Measurements from ENCODE around the gene NRG3.

Gene NRG3

DNA sequence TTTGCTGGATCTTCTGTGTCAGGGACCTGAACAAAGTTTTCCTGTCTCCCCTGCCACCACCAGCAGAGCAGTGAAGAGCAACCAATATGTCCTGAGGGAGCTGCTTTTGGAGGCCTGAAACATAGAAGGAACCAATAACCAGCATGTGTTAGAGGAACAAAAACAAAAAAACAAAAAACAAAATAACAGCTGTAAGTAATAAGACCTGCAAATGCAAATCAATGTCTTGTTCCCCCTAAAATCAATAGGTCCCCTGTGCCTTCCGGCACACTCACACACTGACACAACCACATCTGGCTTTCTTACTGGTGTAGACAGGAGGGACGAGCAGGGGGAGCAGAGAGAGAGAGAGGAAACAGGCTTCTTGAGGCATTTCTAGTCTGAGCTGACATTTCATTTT, 94.1 kb downstream of the NRG3 start:
- no peak overlapping the region for H3K4me3 ChIP-seq (ENCODE audit: low read depth, low read length)
- DNase-seq (ENCODE audit: low read depth): no peak

DNA sequence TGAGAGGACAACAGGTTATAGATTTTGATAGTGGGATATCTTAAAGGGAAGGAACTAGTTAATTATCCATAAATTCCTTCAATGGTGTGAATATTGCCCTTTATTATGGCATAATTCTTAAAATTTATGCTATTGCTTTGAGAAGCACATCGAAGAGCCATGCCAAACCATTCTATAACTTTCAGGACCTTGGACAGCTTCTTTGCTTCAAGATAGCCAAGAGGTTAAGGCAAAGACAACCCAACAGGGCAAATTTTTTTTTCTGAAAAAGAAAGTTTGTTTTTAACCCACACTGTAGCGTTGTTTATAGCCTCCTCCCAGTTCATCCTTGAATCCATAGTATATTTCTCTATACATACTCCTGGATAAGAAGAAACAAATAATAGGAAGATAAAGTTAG, 103.2 kb downstream of the NRG3 start:
- DNase-seq (ENCODE audit: low read depth): no peak
- H3K4me3 ChIP-seq (ENCODE audit: low read depth, low read length): no peak overlapping the region
- TF ChIP-seq, protein P1, sequence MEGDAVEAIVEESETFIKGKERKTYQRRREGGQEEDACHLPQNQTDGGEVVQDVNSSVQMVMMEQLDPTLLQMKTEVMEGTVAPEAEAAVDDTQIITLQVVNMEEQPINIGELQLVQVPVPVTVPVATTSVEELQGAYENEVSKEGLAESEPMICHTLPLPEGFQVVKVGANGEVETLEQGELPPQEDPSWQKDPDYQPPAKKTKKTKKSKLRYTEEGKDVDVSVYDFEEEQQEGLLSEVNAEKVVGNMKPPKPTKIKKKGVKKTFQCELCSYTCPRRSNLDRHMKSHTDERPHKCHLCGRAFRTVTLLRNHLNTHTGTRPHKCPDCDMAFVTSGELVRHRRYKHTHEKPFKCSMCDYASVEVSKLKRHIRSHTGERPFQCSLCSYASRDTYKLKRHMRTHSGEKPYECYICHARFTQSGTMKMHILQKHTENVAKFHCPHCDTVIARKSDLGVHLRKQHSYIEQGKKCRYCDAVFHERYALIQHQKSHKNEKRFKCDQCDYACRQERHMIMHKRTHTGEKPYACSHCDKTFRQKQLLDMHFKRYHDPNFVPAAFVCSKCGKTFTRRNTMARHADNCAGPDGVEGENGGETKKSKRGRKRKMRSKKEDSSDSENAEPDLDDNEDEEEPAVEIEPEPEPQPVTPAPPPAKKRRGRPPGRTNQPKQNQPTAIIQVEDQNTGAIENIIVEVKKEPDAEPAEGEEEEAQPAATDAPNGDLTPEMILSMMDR (IDR thresholded peaks at IDR 0.05; ENCODE audit: low read depth, low read length, missing control alignments): no peak

More for the DNA sequence above, 94.1 kb downstream of the NRG3 start:
- TF ChIP-seq, protein P1 (IDR thresholded peaks at IDR 0.05; ENCODE audit: low read depth, low read length, missing control alignments): no peak

DNA sequence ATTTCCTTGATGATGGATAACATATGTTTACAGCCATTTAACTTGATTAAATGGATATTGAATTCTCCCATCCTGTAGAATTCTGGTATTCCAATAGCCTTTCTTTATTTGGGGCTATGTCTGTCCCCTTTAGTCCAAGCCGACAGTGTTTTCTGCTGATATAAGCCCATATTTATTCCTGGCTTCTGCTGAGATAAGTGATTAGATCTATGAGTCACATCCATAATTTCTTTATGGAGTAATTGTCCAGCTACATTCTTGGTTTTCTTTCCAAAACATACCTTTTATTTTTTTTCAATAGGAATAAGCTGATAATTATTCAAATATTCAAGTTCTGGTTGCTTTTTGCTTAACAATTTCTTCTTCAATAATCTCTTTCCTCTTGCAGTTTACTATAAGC, 106.7 kb downstream of the NRG3 start:
- no peak for DNase-seq (ENCODE audit: low read depth)
- no peak overlapping the region for H3K4me3 ChIP-seq (ENCODE audit: low read depth, low read length)
- TF ChIP-seq, protein P1 (IDR thresholded peaks at IDR 0.05; ENCODE audit: low read depth, low read length, missing control alignments): no peak

DNA sequence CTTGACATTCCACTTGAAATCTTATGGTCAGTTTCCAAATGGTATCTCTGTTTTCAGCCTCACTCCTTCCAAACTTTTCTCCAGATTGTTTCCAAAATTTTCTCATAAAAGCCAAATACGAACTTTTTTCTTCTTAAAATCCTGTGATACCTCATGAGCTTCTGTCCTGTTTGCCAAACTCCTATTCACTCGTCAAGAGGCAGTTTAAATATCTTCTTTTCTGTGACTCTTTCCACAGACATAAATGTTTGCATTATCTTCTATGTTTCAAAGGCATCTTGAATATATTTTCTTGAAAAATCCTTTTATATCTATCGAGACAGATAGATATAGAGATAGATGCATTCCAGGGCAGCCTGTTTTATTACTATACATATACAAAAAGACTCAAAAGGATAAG, 109.4 kb downstream of the NRG3 start:
- H3K4me3 ChIP-seq (ENCODE audit: low read depth, low read length): no peak overlapping the region
- DNase-seq (ENCODE audit: low read depth): no peak
- TF ChIP-seq, protein P1 (IDR thresholded peaks at IDR 0.05; ENCODE audit: low read depth, low read length, missing control alignments): no peak

DNA sequence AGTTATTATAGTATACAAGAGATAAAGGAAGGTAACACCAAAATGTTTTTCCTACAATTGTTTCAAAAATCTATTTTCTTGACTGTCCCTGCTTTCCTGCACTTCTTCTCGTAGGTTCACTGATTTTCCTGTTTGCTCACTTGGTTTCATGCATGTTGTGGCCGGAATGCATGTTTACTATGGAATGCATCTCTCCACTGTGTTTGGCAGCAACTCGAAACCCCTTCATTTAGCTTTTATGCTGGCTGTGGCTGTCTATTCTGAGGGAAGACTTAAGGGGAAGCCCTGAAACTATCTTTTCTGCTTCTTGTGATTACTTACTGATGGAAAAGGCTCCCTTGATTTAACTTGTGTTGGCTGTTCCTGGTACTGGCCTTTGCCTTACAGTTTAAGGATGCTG, 120.3 kb downstream of the NRG3 start:
- H3K4me3 ChIP-seq (ENCODE audit: low read depth, low read length): no peak overlapping the region
- no peak for DNase-seq (ENCODE audit: low read depth)
- TF ChIP-seq, protein P1 (IDR thresholded peaks at IDR 0.05; ENCODE audit: low read depth, low read length, missing control alignments): no peak

DNA sequence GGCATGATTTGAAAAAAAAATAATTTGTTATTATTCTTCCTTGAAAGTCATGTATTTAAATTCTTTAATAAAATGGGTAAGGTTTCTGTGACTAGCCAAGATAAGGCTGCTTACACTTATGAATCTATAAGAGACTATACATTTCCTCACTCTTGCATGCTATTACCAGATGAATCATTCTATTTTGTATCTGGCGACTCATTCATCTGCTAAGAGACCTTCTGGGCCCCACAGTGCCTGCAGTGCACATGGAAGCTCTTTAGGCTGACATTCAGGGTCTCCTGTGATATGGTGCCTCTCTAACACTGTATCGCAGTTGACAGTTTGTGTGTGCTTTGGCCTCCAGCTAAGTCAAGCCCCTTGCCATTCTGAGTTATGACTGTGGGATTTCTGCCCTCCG, 121.9 kb downstream of the NRG3 start:
- no peak overlapping the region for H3K4me3 ChIP-seq (ENCODE audit: low read depth, low read length)
- no peak for DNase-seq (ENCODE audit: low read depth)
- TF ChIP-seq, protein P1 (IDR thresholded peaks at IDR 0.05; ENCODE audit: low read depth, low read length, missing control alignments): no peak

DNA sequence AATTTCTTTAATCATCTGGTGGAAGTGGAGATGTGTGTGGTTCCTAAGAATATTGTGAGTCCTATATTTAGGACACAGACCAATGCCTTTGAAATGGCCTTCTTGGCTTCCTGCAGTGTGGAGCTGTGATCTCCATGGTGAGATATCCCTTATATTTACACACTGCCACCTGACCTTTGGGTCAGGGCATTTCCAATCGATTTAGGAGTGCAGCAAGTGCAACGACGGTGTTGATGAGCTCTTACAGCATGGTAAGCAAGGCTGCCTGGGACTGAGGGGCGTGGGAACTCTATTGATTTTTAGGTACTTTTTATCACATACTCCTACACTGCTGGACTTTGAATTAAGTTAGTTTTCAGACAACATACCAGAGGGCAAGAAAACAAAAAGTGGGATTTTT, 146.0 kb downstream of the NRG3 start:
- TF ChIP-seq, protein P1 (IDR thresholded peaks at IDR 0.05; ENCODE audit: low read depth, low read length, missing control alignments): no peak
- H3K4me3 ChIP-seq (ENCODE audit: low read depth, low read length): no peak overlapping the region
- no peak for DNase-seq (ENCODE audit: low read depth)

All from GM12864 (cell line).